Measurements from ENCODE around the gene ANKRD13D. TPM values are rescaled to one million over a fixed set of nuclear protein-coding genes. Genes with fewer than 3 reads are reported as not detected.

Gene ANKRD13D
- total RNA-seq, 1 experiment from 2014 or later: 79.6 TPM

DNA sequence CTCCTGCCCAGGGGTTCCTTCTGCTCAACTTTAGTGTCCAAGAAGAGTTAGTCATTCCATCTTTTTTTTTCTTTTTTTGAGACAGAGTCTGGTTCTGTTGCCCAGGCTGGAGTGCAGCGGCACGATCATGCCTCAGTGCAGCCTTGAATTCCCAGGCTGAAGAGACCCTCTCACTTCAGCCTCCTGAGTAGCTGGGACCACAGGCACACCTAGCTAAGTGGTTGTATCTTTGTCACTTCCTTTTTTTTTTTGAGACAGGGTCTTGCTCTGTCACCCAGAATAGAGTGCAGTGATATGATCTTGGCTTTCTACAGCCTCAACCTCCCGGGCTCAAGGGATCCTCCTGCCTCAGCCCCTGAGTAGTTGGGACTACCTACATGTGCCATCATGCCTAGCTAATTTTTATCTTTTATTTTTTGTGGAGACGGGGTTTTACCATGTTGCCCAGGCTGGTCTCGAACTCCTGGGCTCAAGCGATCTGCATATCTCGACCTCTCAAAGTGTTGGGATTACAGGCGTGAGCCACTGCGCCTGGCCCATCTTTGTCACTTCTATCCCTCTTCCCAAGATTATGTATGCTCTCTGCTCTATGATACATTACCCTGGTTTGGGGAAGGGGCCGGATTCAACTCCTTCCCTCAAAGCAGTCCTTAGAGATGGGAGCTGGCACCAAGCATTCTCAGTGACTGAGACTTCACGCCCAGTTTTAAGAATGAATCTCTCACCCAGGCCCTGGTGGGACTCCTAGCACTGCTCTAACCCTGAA, 24.2 kb downstream of the ANKRD13D start:
- Histone ChIP-seq H3K4me3 (peak overlapping the region; percentile 23; the same call in 1 of the 2 replicates), H3K36me3 (ENCODE audit: low read depth) (0 out of 2 replicates have a peak, but pooled peaks cover 5% of the 10 kb centered on the region), H3K9me3 (ENCODE audit: insufficient read depth, low read depth) (no peaks in the 10 kb centered on the region), H3K4me2 (peak overlapping the region; percentile 78), H3K27ac (peak overlapping the region; percentile 87), H3K9me2 (ENCODE audit: insufficient read depth) (no peaks in the 10 kb centered on the region), H4K20me1 (ENCODE audit: insufficient read depth) (no peaks in the 10 kb centered on the region), H3F3A (ENCODE audit: insufficient read depth, low read depth) (peaks cover 68% of the 10 kb centered on the region), H3K4me1 (replicated peaks; ENCODE audit: insufficient read depth) (peaks cover 56% of the 10 kb centered on the region), H2AFZ (peak overlapping the region; percentile 18; the same call in 1 of the 2 replicates), H3K27me3 (ENCODE audit: insufficient read depth, low read depth) (no peaks in the 10 kb centered on the region), H3K79me2 (ENCODE audit: low read depth) (peaks cover 4% of the 10 kb centered on the region)
- ChIA-PET POLR2A (ENCODE audit: unreplicated experiment) (interaction anchor here (0.5 to 0.6 kb wide), 3 partner anchors 355 to 597 kb away, joined by 3 to 7 read pairs (median 3); no protein-coding TSS in a partner anchor), CTCF (no interaction called here)
- intact Hi-C loops (cut with micrococcal nuclease; ENCODE audit: unreplicated experiment): loop anchor here (2.0 to 10.0 kb wide), 5 partner anchors 25 to 359 kb away; partner anchors contain the start of genes ANKRD13D and PC
- no peak for DNase-seq
- TSS peak; percentile 52 for BruUV-seq (replicated peaks)
- TF ChIP-seq CTCF (conservative IDR thresholded peaks at IDR 0.05) (no peak), EZH2 (IDR thresholded peaks at IDR 0.05; ENCODE audit: low read depth) (no peak)

GRCh38 chr11:67314218-67314617, 25.1 kb downstream of the ANKRD13D start:
- 0 out of 2 replicates have a peak, but pooled peaks cover 5% of the 10 kb centered on the region for H3K36me3 ChIP-seq (ENCODE audit: low read depth)
- no peaks in the 10 kb centered on the region for H3K9me2 ChIP-seq (ENCODE audit: insufficient read depth)
- H3K27me3 ChIP-seq (ENCODE audit: insufficient read depth, low read depth): no peaks in the 10 kb centered on the region
- H3K79me2 ChIP-seq (ENCODE audit: low read depth): peaks cover 13% of the 10 kb centered on the region
- POLR2A ChIA-PET (ENCODE audit: unreplicated experiment): no interaction called here
- H2AFZ ChIP-seq: no peak overlapping the region
- peaks cover 65% of the 10 kb centered on the region for H3K4me1 ChIP-seq (replicated peaks; ENCODE audit: insufficient read depth)
- no peaks in the 10 kb centered on the region for H4K20me1 ChIP-seq (ENCODE audit: insufficient read depth)
- H3K4me2 ChIP-seq: no peak overlapping the region
- intact Hi-C loops (cut with micrococcal nuclease; ENCODE audit: unreplicated experiment): loop anchor here (10.0 kb wide), 1 partner anchor 359 kb away; the partner anchor contains the start of gene PC
- DNase-seq: no peak
- H3K9me3 ChIP-seq (ENCODE audit: insufficient read depth, low read depth): no peaks in the 10 kb centered on the region
- no TSS peak for BruUV-seq (replicated peaks)
- TF ChIP-seq CTCF (conservative IDR thresholded peaks at IDR 0.05) (no peak), EZH2 (IDR thresholded peaks at IDR 0.05; ENCODE audit: low read depth) (no peak)
- H3K27ac ChIP-seq: no peak overlapping the region
- CTCF ChIA-PET: interaction anchor here (0.8 kb wide), 1 partner anchor 52 kb away, joined by 4 read pairs; no protein-coding TSS in a partner anchor
- no peak overlapping the region for H3K4me3 ChIP-seq
- H3F3A ChIP-seq (ENCODE audit: insufficient read depth, low read depth): peaks cover 61% of the 10 kb centered on the region

GRCh38 chr11:67315325-67315909, 26.3 kb downstream of the ANKRD13D start:
- no peaks in the 10 kb centered on the region for H3K9me3 ChIP-seq (ENCODE audit: insufficient read depth, low read depth)
- no peaks in the 10 kb centered on the region for H4K20me1 ChIP-seq (ENCODE audit: insufficient read depth)
- ChIA-PET CTCF (interaction anchor here (0.6 kb wide), 1 partner anchor 68 kb away, joined by 10 read pairs; no protein-coding TSS in a partner anchor), POLR2A (ENCODE audit: unreplicated experiment) (interaction anchor here (0.6 kb wide), 2 partner anchors 148 to 1248 kb away, joined by 3 to 4 read pairs; no protein-coding TSS in a partner anchor)
- TF ChIP-seq CTCF (conservative IDR thresholded peaks at IDR 0.05): no peak
- TF ChIP-seq EZH2 (IDR thresholded peaks at IDR 0.05; ENCODE audit: low read depth): no peak
- H3K4me1 ChIP-seq (replicated peaks; ENCODE audit: insufficient read depth): peaks cover 61% of the 10 kb centered on the region
- no peaks in the 10 kb centered on the region for H3K36me3 ChIP-seq (ENCODE audit: low read depth)
- DNase-seq: no peak
- no peak overlapping the region for H3K4me3 ChIP-seq
- no peak overlapping the region for H3K27ac ChIP-seq
- no TSS peak for BruUV-seq (replicated peaks)
- no peaks in the 10 kb centered on the region for H3K27me3 ChIP-seq (ENCODE audit: insufficient read depth, low read depth)
- H3F3A ChIP-seq (ENCODE audit: insufficient read depth, low read depth): peaks cover 51% of the 10 kb centered on the region
- no peak overlapping the region for H2AFZ ChIP-seq
- no peaks in the 10 kb centered on the region for H3K9me2 ChIP-seq (ENCODE audit: insufficient read depth)
- intact Hi-C loops (cut with micrococcal nuclease; ENCODE audit: unreplicated experiment): loop anchor here (5.0 to 10.0 kb wide), 3 partner anchors 361 to 908 kb away; partner anchors contain the start of gene PC
- H3K4me2 ChIP-seq: no peak overlapping the region
- peaks cover 25% of the 10 kb centered on the region for H3K79me2 ChIP-seq (ENCODE audit: low read depth)

Measured in PC-9 (cell line).